ENCODE data around the gene APBA2.

APBA2 gene

GRCh38 chr15:28961391-28961790 lies 75.6 kb downstream of the APBA2 start:
- Histone ChIP-seq H3K4me3 (ENCODE audit: low read length) (no peak overlapping the region), H4K20me1 (ENCODE audit: insufficient read depth, low read length) (no peaks in the 10 kb centered on the region), H3K9ac (ENCODE audit: low read length) (no peak overlapping the region), H3K9me2 (replicated peaks; ENCODE audit: insufficient read depth, low read length) (no peaks in the 10 kb centered on the region), H2AFZ (ENCODE audit: low read length) (no peak overlapping the region), H3K27me3 (replicated peaks; ENCODE audit: insufficient read depth, low read length) (no peaks in the 10 kb centered on the region), H3K9me3 (replicated peaks; ENCODE audit: insufficient read depth, low read length) (no peaks in the 10 kb centered on the region), H3K4me2 (ENCODE audit: low read depth, low read length) (no peak overlapping the region), H3K36me3 (replicated peaks; ENCODE audit: insufficient read depth, low read length) (no peaks in the 10 kb centered on the region), H3F3A (ENCODE audit: insufficient read depth, low read length) (no peaks in the 10 kb centered on the region), H3K27ac (ENCODE audit: low read length) (no peak overlapping the region), H3K79me2 (ENCODE audit: low read length) (peaks cover 2% of the 10 kb centered on the region; the same call in 1 of the 2 replicates), H3K4me1 (ENCODE audit: low read length) (no peaks in the 10 kb centered on the region)
- no peak for TF ChIP-seq EZH2phosphoT487 (IDR thresholded peaks at IDR 0.05; ENCODE audit: low read length)
- TF ChIP-seq CTCF (IDR thresholded peaks at IDR 0.05; ENCODE audit: low read length) = no peak
- no peak for TF ChIP-seq EZH2 (optimal IDR thresholded peaks at IDR 0.05; ENCODE audit: low read depth, low read length)
- DNase-seq = no peak

- DNase-seq = no peak
- Histone ChIP-seq H3K79me2 (ENCODE audit: low read length) (no peaks in the 10 kb centered on the region), H3K4me3 (ENCODE audit: low read length) (no peak overlapping the region), H3K4me1 (ENCODE audit: low read length) (no peaks in the 10 kb centered on the region), H3K9me2 (replicated peaks; ENCODE audit: insufficient read depth, low read length) (no peaks in the 10 kb centered on the region), H3K9me3 (replicated peaks; ENCODE audit: insufficient read depth, low read length) (no peaks in the 10 kb centered on the region), H3K27ac (ENCODE audit: low read length) (no peak overlapping the region), H3K9ac (ENCODE audit: low read length) (no peak overlapping the region), H3F3A (ENCODE audit: insufficient read depth, low read length) (no peaks in the 10 kb centered on the region), H4K20me1 (ENCODE audit: insufficient read depth, low read length) (no peaks in the 10 kb centered on the region), H3K36me3 (replicated peaks; ENCODE audit: insufficient read depth, low read length) (no peaks in the 10 kb centered on the region), H2AFZ (ENCODE audit: low read length) (no peak overlapping the region), H3K4me2 (ENCODE audit: low read depth, low read length) (no peak overlapping the region), H3K27me3 (replicated peaks; ENCODE audit: insufficient read depth, low read length) (no peaks in the 10 kb centered on the region)
- no peak for TF ChIP-seq EZH2 (optimal IDR thresholded peaks at IDR 0.05; ENCODE audit: low read depth, low read length)
Observed at GRCh38 chr15:28962851-28963710, 77.3 kb downstream of the APBA2 start.

GRCh38 chr15:28963711-28964081 lies 77.9 kb downstream of the APBA2 start:
- Histone ChIP-seq H3K27ac (ENCODE audit: low read length) (no peak overlapping the region), H2AFZ (ENCODE audit: low read length) (no peak overlapping the region), H3K4me2 (ENCODE audit: low read depth, low read length) (no peak overlapping the region), H3K9me2 (replicated peaks; ENCODE audit: insufficient read depth, low read length) (no peaks in the 10 kb centered on the region), H3K27me3 (replicated peaks; ENCODE audit: insufficient read depth, low read length) (no peaks in the 10 kb centered on the region), H3K79me2 (ENCODE audit: low read length) (no peaks in the 10 kb centered on the region), H3K9me3 (replicated peaks; ENCODE audit: insufficient read depth, low read length) (no peaks in the 10 kb centered on the region), H3F3A (ENCODE audit: insufficient read depth, low read length) (no peaks in the 10 kb centered on the region), H3K4me1 (ENCODE audit: low read length) (no peaks in the 10 kb centered on the region), H3K9ac (ENCODE audit: low read length) (no peak overlapping the region), H3K4me3 (ENCODE audit: low read length) (no peak overlapping the region), H3K36me3 (replicated peaks; ENCODE audit: insufficient read depth, low read length) (no peaks in the 10 kb centered on the region), H4K20me1 (ENCODE audit: insufficient read depth, low read length) (no peaks in the 10 kb centered on the region)
- TF ChIP-seq EZH2 (optimal IDR thresholded peaks at IDR 0.05; ENCODE audit: low read depth, low read length) = no peak
- no peak for TF ChIP-seq CTCF (IDR thresholded peaks at IDR 0.05; ENCODE audit: low read length)
- no peak for TF ChIP-seq EZH2phosphoT487 (IDR thresholded peaks at IDR 0.05; ENCODE audit: low read length)
- DNase-seq = no peak

GRCh38 chr15:28964098-28964497 lies 78.3 kb downstream of the APBA2 start:
- Histone ChIP-seq H3K27me3 (replicated peaks; ENCODE audit: insufficient read depth, low read length) (no peaks in the 10 kb centered on the region), H3K9ac (ENCODE audit: low read length) (no peak overlapping the region), H3K79me2 (ENCODE audit: low read length) (no peaks in the 10 kb centered on the region), H3K27ac (ENCODE audit: low read length) (no peak overlapping the region), H3K9me2 (replicated peaks; ENCODE audit: insufficient read depth, low read length) (no peaks in the 10 kb centered on the region), H3K4me3 (ENCODE audit: low read length) (no peak overlapping the region), H3K36me3 (replicated peaks; ENCODE audit: insufficient read depth, low read length) (no peaks in the 10 kb centered on the region), H3K4me2 (ENCODE audit: low read depth, low read length) (no peak overlapping the region), H2AFZ (ENCODE audit: low read length) (no peak overlapping the region), H3F3A (ENCODE audit: insufficient read depth, low read length) (no peaks in the 10 kb centered on the region), H3K4me1 (ENCODE audit: low read length) (no peaks in the 10 kb centered on the region), H4K20me1 (ENCODE audit: insufficient read depth, low read length) (no peaks in the 10 kb centered on the region), H3K9me3 (replicated peaks; ENCODE audit: insufficient read depth, low read length) (no peaks in the 10 kb centered on the region)
- TF ChIP-seq EZH2phosphoT487 (IDR thresholded peaks at IDR 0.05; ENCODE audit: low read length) (no peak), EZH2 (optimal IDR thresholded peaks at IDR 0.05; ENCODE audit: low read depth, low read length) (no peak)
- DNase-seq = no peak

Measured in MM.1S (cell line).